SK-N-SH (cell line): ENCODE measurements around the gene CCDC102B. TPM values are rescaled to one million over a fixed set of nuclear protein-coding genes. Genes with fewer than 3 reads are reported as not detected.

Experiments used
- CTCF ChIA-PET: fragments of 300-600, 350-600 bp; formaldehyde crosslinking; extraction: SDS; loops from one replicate; lab custom pipeline; 2021; lab: Yijun Ruan, JAX
- POLR2A ChIA-PET: fragments of 350-600 bp; sonication (Branson Sonifier 250); formaldehyde crosslinking; extraction: SDS; loops from one replicate; lab custom pipeline; 2020; ENCODE audit warnings: antibody characterized with exemption, inconsistent platforms; lab: Yijun Ruan, JAX
- DNase-seq: peaks from one replicate; pipeline ENCODE4 v3.0.0; 2012
- H2AFZ ChIP-seq: fragments of 200-600 bp; sonication (generic); 2 replicates; pipeline ENCODE4 v1.8.1; 2016; ENCODE audit warnings: antibody characterized with exemption, mild to moderate bottlenecking, low read depth
- H3F3A ChIP-seq: fragments of 200-600 bp; sonication (generic); replicated peaks from 2 replicates; pipeline ENCODE3; 2016; ENCODE audit warnings: antibody characterized with exemption, mild to moderate bottlenecking; ENCODE audit not compliant: insufficient read depth
- H3K27ac ChIP-seq, 2 experiments: fragments of 200-500 bp in 1 of 2; fragments of 200-600 bp in 1 of 2; sonication (Bioruptor generic) in 1 of 2; sonication (generic), shearing (Covaris generic) in 1 of 2; 2 replicates each; pipeline versions ENCODE4 v1.5.1 to v1.6.1; 2014 to 2016; ENCODE audit warnings: low read depth in 2 of 2, inconsistent platforms in 1 of 2, low read length in 1 of 2, mild to moderate bottlenecking in 1 of 2, mixed read lengths in 1 of 2
- H3K27me3 ChIP-seq: fragments of 200-600 bp; sonication (generic), shearing (Covaris generic); 2 replicates; pipeline ENCODE4 v1.6.1; 2016; ENCODE audit warnings: mixed run types; ENCODE audit not compliant: insufficient read depth
- H3K36me3 ChIP-seq, 2 experiments: fragments of 200-500 bp in 1 of 2; fragments of 200-600 bp in 1 of 2; sonication (Bioruptor generic) in 1 of 2; sonication (generic) in 1 of 2; replicated peaks in 1 of 2; 2 replicates each; pipeline versions ENCODE3 to v1.5.1; 2014 to 2016; ENCODE audit warnings: low read length in 1 of 2, mild to moderate bottlenecking in 1 of 2; ENCODE audit not compliant: insufficient read depth in 2 of 2, control insufficient read depth in 1 of 2
- H3K4me1 ChIP-seq, 2 experiments: fragments of 200-500 bp in 1 of 2; fragments of 200-600 bp in 1 of 2; sonication (Bioruptor generic) in 1 of 2; sonication (generic), shearing (Covaris generic) in 1 of 2; 2 replicates each; pipeline versions ENCODE4 v1.5.1 to v1.6.1; 2014 to 2016; ENCODE audit warnings: low read depth in 1 of 2, low read length in 1 of 2, mixed run types in 1 of 2; ENCODE audit not compliant: insufficient read depth in 2 of 2, control insufficient read depth in 1 of 2
- H3K4me2 ChIP-seq: fragments of 200-600 bp; sonication (generic), shearing (Covaris generic); 2 replicates; pipeline ENCODE4 v1.6.1; 2017; ENCODE audit warnings: mixed run types
- H3K4me3 ChIP-seq, 2 experiments: fragments of 200-500 bp in 1 of 2; fragments of 200-600 bp in 1 of 2; sonication (Bioruptor generic) in 1 of 2; sonication (generic), shearing (Covaris generic) in 1 of 2; 2 replicates each; pipeline versions ENCODE4 v1.5.1 to v1.8.1; 2014 to 2016; ENCODE audit warnings: low read depth in 2 of 2, inconsistent platforms in 1 of 2, low read length in 1 of 2, mild to moderate bottlenecking in 1 of 2, mixed read lengths in 1 of 2, moderate library complexity in 1 of 2
- H3K79me2 ChIP-seq: fragments of 200-600 bp; sonication (generic); 2 replicates; pipeline ENCODE4 v1.8.1; 2017; ENCODE audit warnings: mild to moderate bottlenecking; ENCODE audit not compliant: insufficient read depth
- H3K9ac ChIP-seq: fragments of 200-600 bp; sonication (generic); 2 replicates; pipeline ENCODE4 v1.6.1; 2017; ENCODE audit warnings: mixed run types
- H3K9me2 ChIP-seq: fragments of 200-600 bp; sonication (generic); 2 replicates; pipeline ENCODE4 v1.6.1; 2017; ENCODE audit warnings: mixed run types
- H3K9me3 ChIP-seq: fragments of 200-600 bp; sonication (generic); 2 replicates; pipeline ENCODE4 v1.6.1; 2017; ENCODE audit warnings: mixed run types, mild to moderate bottlenecking, moderate library complexity
- H4K20me1 ChIP-seq: fragments of 200-600 bp; sonication (generic); 2 replicates; pipeline ENCODE4 v1.6.1; 2017; ENCODE audit warnings: mild to moderate bottlenecking, mixed run types; ENCODE audit not compliant: insufficient read depth
- CHD2 ChIP-seq: fragments of 150-350 bp; IDR thresholded peaks from 2 replicates; pipeline ENCODE4 v1.6.1; 2018; ENCODE audit warnings: low read length; ENCODE audit not compliant: partially characterized antibody
- ELF1 ChIP-seq: IDR thresholded peaks from 2 replicates; pipeline ENCODE4 v1.4.0; 2012
- EZH2phosphoT487 ChIP-seq: fragments of 200-600 bp; sonication (generic); IDR thresholded peaks from 2 replicates; pipeline ENCODE4 v1.6.1; 2017; ENCODE audit warnings: low read depth, mixed run types, mild to moderate bottlenecking, antibody characterized with exemption, moderate library complexity, borderline replicate concordance
- FOSL2 ChIP-seq: IDR thresholded peaks from 2 replicates; pipeline ENCODE4 v1.4.0; 2012; ENCODE audit warnings: low read depth, mild to moderate bottlenecking, moderate library complexity, borderline replicate concordance
- FOXJ3 ChIP-seq: sonication (generic); formaldehyde crosslinking; IDR thresholded peaks from 2 replicates; pipeline ENCODE4 v1.5.1; 2020; ENCODE audit warnings: mild to moderate bottlenecking, missing genetic modification reagents
- FOXM1 ChIP-seq: IDR thresholded peaks from 2 replicates; pipeline ENCODE4 v1.4.0; 2012; ENCODE audit warnings: low read depth, mild to moderate bottlenecking
- GABPA ChIP-seq: IDR thresholded peaks from 2 replicates; pipeline ENCODE4 v1.4.0; 2012; ENCODE audit warnings: low read depth, mild to moderate bottlenecking
- IRF3 ChIP-seq: fragments of 150-350 bp; IDR thresholded peaks from 2 replicates; pipeline ENCODE4 v1.6.1; 2016; ENCODE audit warnings: mild to moderate bottlenecking, low read depth, low read length
- MEF2A ChIP-seq: IDR thresholded peaks from 2 replicates; pipeline ENCODE4 v1.4.0; 2012; ENCODE audit warnings: low read depth, borderline replicate concordance
- NRF1 ChIP-seq: IDR thresholded peaks from 2 replicates; pipeline ENCODE4 v1.6.1; 2012; ENCODE audit warnings: low read depth, mild to moderate bottlenecking, low read length
- RCOR1 ChIP-seq: fragments of 150-350 bp; IDR thresholded peaks from 2 replicates; pipeline ENCODE4 v1.6.1; 2017; ENCODE audit warnings: antibody characterized with exemption, low read length
- RFX5 ChIP-seq: IDR thresholded peaks from 2 replicates; pipeline ENCODE4 v1.6.1; 2012; ENCODE audit warnings: mild to moderate bottlenecking, improper control_type of control experiment, low read length
- SIN3A ChIP-seq: IDR thresholded peaks from 2 replicates; pipeline ENCODE4 v1.6.1; 2012; ENCODE audit warnings: low read depth, mild to moderate bottlenecking, low read length, moderate library complexity, borderline replicate concordance
- SMC3 ChIP-seq: IDR thresholded peaks from 2 replicates; pipeline ENCODE4 v1.6.1; 2012; ENCODE audit warnings: low read depth, low read length, improper control_type of control experiment
- TAF1 ChIP-seq: IDR thresholded peaks from 2 replicates; pipeline ENCODE4 v1.6.1; 2012; ENCODE audit warnings: low read depth, mild to moderate bottlenecking, low read length, moderate library complexity, borderline replicate concordance
- TEAD4 ChIP-seq: IDR thresholded peaks from 2 replicates; pipeline ENCODE4 v1.4.0; 2012; ENCODE audit warnings: mild to moderate bottlenecking, borderline replicate concordance; ENCODE audit not compliant: insufficient read depth
- USF1 ChIP-seq: IDR thresholded peaks from 2 replicates; pipeline ENCODE4 v1.4.0; 2012; ENCODE audit warnings: low read depth, borderline replicate concordance
- USF2 ChIP-seq: fragments of 150-350 bp; IDR thresholded peaks from 2 replicates; pipeline ENCODE4 v1.6.1; 2017; ENCODE audit warnings: antibody characterized with exemption, low read length, low read depth, borderline replicate concordance
- WGBS: methylation state at CpG from one replicate; pipeline ENCODE4 v1.1.6; 2017; ENCODE audit warnings: low lambda C conversion rate; 5-methylcytosine and 5-hydroxymethylcytosine counted together
- polyA plus RNA-seq, 3 experiments: library from polyadenylated mRNA; depleted of rRNA; stranded (reverse); fragments of >200 nt; gene quantifications; 2 replicates each; pipeline ENCODE4 v1.2.3, GENCODE V29; 2012

The CCDC102B gene
- polyA plus RNA-seq, 1 of the 3 experiments (the other 2 are of a cell fraction): 2.0 TPM

GRCh38 chr18:69064063-69064462 lies 266.2 kb downstream of the CCDC102B start:
- ChIA-PET CTCF (interaction anchor here (1.0 kb wide), 1 partner anchor 27 kb away, joined by 4 read pairs; no protein-coding TSS in a partner anchor), POLR2A (no interaction called here)
- Histone ChIP-seq H2AFZ (no peak overlapping the region), H4K20me1 (no peaks in the 10 kb centered on the region), H3K9ac (no peak overlapping the region), H3K79me2 (no peaks in the 10 kb centered on the region), H3K9me3 (no peaks in the 10 kb centered on the region), H3K9me2 (peaks cover 6% of the 10 kb centered on the region; the same call in 1 of the 2 replicates), H3K4me2 (no peak overlapping the region), H3K4me3 (no peak overlapping the region), H3F3A (no peaks in the 10 kb centered on the region), H3K27me3 (no peaks in the 10 kb centered on the region), H3K4me1 (no peaks in the 10 kb centered on the region), H3K36me3 (peaks cover 0 to 4% of the 10 kb centered on the region in 2 experiments), H3K27ac (no peak overlapping the region)
- no peak for DNase-seq
- 56% methylated on average over 4 of the region's 4 CpGs for WGBS
- no peak for TF ChIP-seq FOXJ3 (CRISPR knock-in tag)
- TF ChIP-seq MEF2A: no peak
- TF ChIP-seq ELF1: no peak
- TF ChIP-seq RCOR1: no peak
- TF ChIP-seq NRF1: no peak
- no peak for TF ChIP-seq FOXM1
- TF ChIP-seq FOSL2: no peak
- no peak for TF ChIP-seq TAF1
- no peak for TF ChIP-seq GABPA
- no peak for TF ChIP-seq CHD2
- no peak for TF ChIP-seq TEAD4
- TF ChIP-seq EZH2phosphoT487: no peak
- no peak for TF ChIP-seq RFX5
- TF ChIP-seq USF1: no peak
- TF ChIP-seq SMC3: no peak
- no peak for TF ChIP-seq SIN3A
- no peak for TF ChIP-seq USF2
- no peak for TF ChIP-seq IRF3
